Activated CD4-positive, alpha-beta memory T cell treated with anti-CD3 and anti-CD28 coated beads, Interleukin-2, amount 10 ng/mL, durations not matched to agents 7 days and 5 days (primary cell): ENCODE measurements around the gene SORCS3. TPM values are rescaled to one million over a fixed set of nuclear protein-coding genes. Genes with fewer than 3 reads are reported as not detected.

ENCODE experiments used
- CTCF ChIA-PET: fragments of 350-600 bp; sonication (Branson Sonifier 250); formaldehyde crosslinking; loops from one replicate; lab custom pipeline; 2021; ENCODE audit warnings: antibody characterized with exemption, inconsistent platforms; lab: Charles Lee
- POLR2A ChIA-PET: fragments of 350-600 bp; sonication (Branson Sonifier 250); formaldehyde crosslinking; loops from one replicate; lab custom pipeline; 2021; ENCODE audit warnings: antibody characterized with exemption; lab: Charles Lee
- DNase-seq: peaks from one replicate; pipeline ENCODE4 v3.0.0-alpha.2; 2020
- H3K27ac Mint-ChIP-seq: one replicate; pipeline ENCODE4 v1.8.0; 2021; ENCODE audit warnings: mild to moderate bottlenecking, mixed read lengths
- H3K27me3 Mint-ChIP-seq: one replicate; pipeline ENCODE4 v1.8.0; 2021; ENCODE audit warnings: mixed read lengths
- H3K36me3 Mint-ChIP-seq: one replicate; pipeline ENCODE4 v1.8.0; 2021; ENCODE audit warnings: low read depth, mixed read lengths
- H3K4me1 Mint-ChIP-seq: one replicate; pipeline ENCODE4 v1.8.0; 2021; ENCODE audit warnings: mixed read lengths
- H3K4me3 Mint-ChIP-seq: one replicate; pipeline ENCODE4 v1.8.0; 2021; ENCODE audit warnings: mild to moderate bottlenecking, mixed read lengths
- H3K9me3 Mint-ChIP-seq: one replicate; pipeline ENCODE4 v1.8.0; 2021; ENCODE audit warnings: mixed read lengths
- total RNA-seq, 2 experiments: library from RNA; stranded (reverse); gene quantifications; one replicate each; pipeline ENCODE4 v1.2.3, GENCODE V29; 2021

The SORCS3 gene
- total RNA-seq, 2 experiments from 2014 or later, result not detected

DNA sequence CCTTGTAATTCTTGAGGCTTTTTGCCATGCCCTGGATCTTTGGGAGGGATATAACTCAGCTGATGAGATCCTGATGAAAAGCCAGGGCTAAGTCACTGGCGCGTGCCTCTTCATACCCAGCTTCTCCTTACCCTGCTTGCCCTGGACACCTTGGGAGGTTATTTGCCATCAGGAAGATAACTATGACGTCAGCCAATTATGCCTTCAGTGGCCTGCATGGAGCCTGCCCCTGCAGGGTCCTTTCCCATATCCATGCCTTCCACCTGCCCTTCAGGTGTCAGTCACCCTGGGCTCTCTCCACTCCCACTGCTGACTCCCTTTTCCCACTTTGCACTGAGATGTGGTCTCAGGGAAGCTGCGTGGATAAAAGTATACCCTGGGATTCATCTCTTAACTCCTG lies 520.1 kb downstream of the SORCS3 start:
- H3K36me3 Mint-ChIP-seq, result no peaks in the 10 kb centered on the region
- CTCF ChIA-PET, result no interaction called here
- H3K27me3 Mint-ChIP-seq, result no peaks in the 10 kb centered on the region

GRCh38 chr10:105161767-105162166 lies 520.7 kb downstream of the SORCS3 start:
- ChIA-PET CTCF (no interaction called here), POLR2A (no interaction called here)
- H3K4me1 Mint-ChIP-seq, result no peaks in the 10 kb centered on the region

More for the DNA sequence above, 520.1 kb downstream of the SORCS3 start:
- H3K9me3 Mint-ChIP-seq, result no peaks in the 10 kb centered on the region
- no peak overlapping the region for H3K4me3 Mint-ChIP-seq
- POLR2A ChIA-PET, result no interaction called here
- no peak overlapping the region for H3K27ac Mint-ChIP-seq
- no peak for DNase-seq
- no peaks in the 10 kb centered on the region for H3K4me1 Mint-ChIP-seq

DNA sequence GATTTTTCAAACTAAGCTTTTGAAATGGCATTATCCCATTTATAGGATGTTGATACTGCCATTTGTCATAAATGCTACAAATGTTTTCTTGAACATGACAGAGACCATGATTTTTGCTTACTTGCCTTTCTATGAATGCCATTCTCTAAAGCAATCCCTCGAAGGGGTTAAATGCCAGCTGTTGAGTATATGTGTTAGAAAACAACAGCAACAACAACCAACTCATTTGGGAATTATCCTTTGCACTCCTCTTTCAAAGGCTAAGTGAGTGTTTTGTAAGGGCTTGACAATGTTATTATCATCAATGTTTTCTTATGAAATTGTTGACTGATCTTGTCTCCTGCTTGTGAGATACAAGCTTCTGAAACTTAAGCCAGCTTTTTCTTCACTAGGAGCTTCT lies 529.4 kb downstream of the SORCS3 start:
- Mint-ChIP-seq H3K27me3 (no peaks in the 10 kb centered on the region), H3K27ac (no peak overlapping the region), H3K36me3 (no peaks in the 10 kb centered on the region), H3K4me1 (no peaks in the 10 kb centered on the region), H3K4me3 (no peak overlapping the region), H3K9me3 (peaks cover 3% of the 10 kb centered on the region)
- ChIA-PET POLR2A (no interaction called here), CTCF (no interaction called here)
- DNase-seq, result no peak

More at GRCh38 chr10:105161767-105162166, 520.7 kb downstream of the SORCS3 start:
- no peaks in the 10 kb centered on the region for H3K9me3 Mint-ChIP-seq
- H3K36me3 Mint-ChIP-seq, result no peaks in the 10 kb centered on the region
- H3K4me3 Mint-ChIP-seq, result no peak overlapping the region
- no peaks in the 10 kb centered on the region for H3K27me3 Mint-ChIP-seq
- no peak for DNase-seq
- H3K27ac Mint-ChIP-seq, result no peak overlapping the region

- Mint-ChIP-seq H3K27ac (no peak overlapping the region), H3K27me3 (no peaks in the 10 kb centered on the region), H3K4me3 (no peak overlapping the region), H3K4me1 (no peaks in the 10 kb centered on the region), H3K36me3 (no peaks in the 10 kb centered on the region), H3K9me3 (peaks cover 3% of the 10 kb centered on the region)
- no peak for DNase-seq
- POLR2A ChIA-PET, result no interaction called here
- CTCF ChIA-PET, result no interaction called here
Observed at GRCh38 chr10:105171945-105172344, 530.9 kb downstream of the SORCS3 start.

DNA sequence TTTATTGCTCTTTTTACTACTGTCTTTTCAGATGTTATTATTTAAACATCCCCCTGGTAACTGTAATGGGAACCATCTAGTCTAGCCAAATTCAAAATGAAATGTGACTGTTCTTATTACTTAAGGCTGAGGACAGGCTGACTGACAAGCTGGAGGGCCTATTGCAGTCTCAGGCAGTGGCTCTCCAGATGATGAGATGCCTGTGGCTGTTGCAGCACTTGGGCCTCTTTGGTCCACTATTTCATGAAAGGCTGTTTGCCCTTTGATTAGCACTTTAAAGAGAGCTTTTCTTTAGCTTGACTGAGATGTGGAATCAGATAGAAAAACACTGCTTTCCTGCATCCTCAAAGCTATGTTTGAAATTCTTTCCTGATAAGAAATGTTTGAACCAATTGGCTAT lies 540.5 kb downstream of the SORCS3 start:
- ChIA-PET POLR2A (interaction anchor here (0.6 kb wide), 1 partner anchor 1206 kb away, joined by 3 read pairs; no protein-coding TSS in a partner anchor), CTCF (no interaction called here)
- DNase-seq, result no peak
- no peaks in the 10 kb centered on the region for H3K9me3 Mint-ChIP-seq
- H3K27ac Mint-ChIP-seq, result no peak overlapping the region
- no peaks in the 10 kb centered on the region for H3K36me3 Mint-ChIP-seq
- no peak overlapping the region for H3K4me3 Mint-ChIP-seq
- H3K27me3 Mint-ChIP-seq, result no peaks in the 10 kb centered on the region
- no peaks in the 10 kb centered on the region for H3K4me1 Mint-ChIP-seq

DNA sequence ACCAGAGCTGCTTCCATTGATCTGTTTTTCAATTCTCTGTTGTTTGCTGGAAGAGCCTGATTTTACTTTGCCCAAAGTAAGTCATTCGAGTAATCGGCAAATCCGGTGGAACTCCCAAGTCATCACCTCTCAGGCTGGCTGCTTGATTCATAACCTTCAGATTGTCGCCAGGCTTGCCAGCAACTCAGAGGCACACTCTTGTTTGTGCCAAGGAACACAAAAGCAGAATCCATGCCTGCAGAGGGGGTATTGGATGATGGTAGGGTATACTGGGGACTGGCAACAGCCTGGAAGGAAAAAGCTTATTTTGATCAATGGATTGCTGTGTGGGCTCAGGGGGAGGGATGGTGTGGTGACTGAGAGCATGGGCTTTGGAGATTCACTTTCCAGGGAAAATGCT lies 542.4 kb downstream of the SORCS3 start:
- Mint-ChIP-seq H3K4me1 (no peaks in the 10 kb centered on the region), H3K36me3 (no peaks in the 10 kb centered on the region), H3K27ac (no peak overlapping the region), H3K4me3 (no peak overlapping the region), H3K27me3 (no peaks in the 10 kb centered on the region), H3K9me3 (no peaks in the 10 kb centered on the region)
- ChIA-PET POLR2A (no interaction called here), CTCF (no interaction called here)
- no peak for DNase-seq

GRCh38 chr10:105185161-105185560 lies 544.1 kb downstream of the SORCS3 start:
- CTCF ChIA-PET, result no interaction called here

DNA sequence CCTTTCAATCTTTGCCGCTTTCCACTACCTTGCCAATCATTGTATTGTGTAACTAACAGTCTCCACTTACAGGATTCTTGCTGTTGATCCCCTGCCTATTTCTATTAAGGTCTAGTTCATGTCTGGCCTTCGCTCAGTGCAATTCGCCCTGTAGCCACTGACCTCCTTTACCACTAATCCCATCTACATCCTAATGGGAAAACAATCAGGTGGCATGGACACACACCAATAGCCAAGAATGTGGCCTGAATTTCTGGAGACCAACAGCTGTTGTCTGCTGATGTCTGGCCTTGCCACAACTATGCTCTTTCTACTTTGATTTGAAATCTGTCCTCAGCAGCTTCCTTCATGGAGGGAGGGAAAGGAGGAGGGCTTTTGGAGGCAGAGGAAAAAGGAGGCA lies 546.2 kb downstream of the SORCS3 start:
- H3K36me3 Mint-ChIP-seq, result no peaks in the 10 kb centered on the region
- ChIA-PET POLR2A (no interaction called here), CTCF (no interaction called here)
- H3K4me1 Mint-ChIP-seq, result no peaks in the 10 kb centered on the region
- H3K27ac Mint-ChIP-seq, result no peak overlapping the region
- DNase-seq, result no peak
- no peaks in the 10 kb centered on the region for H3K9me3 Mint-ChIP-seq
- H3K27me3 Mint-ChIP-seq, result no peaks in the 10 kb centered on the region
- H3K4me3 Mint-ChIP-seq, result no peak overlapping the region

More at GRCh38 chr10:105185161-105185560, 544.1 kb downstream of the SORCS3 start:
- H3K4me1 Mint-ChIP-seq, result no peaks in the 10 kb centered on the region
- no peak for DNase-seq
- POLR2A ChIA-PET, result no interaction called here
- H3K36me3 Mint-ChIP-seq, result no peaks in the 10 kb centered on the region
- H3K27me3 Mint-ChIP-seq, result no peaks in the 10 kb centered on the region
- H3K27ac Mint-ChIP-seq, result no peak overlapping the region
- H3K9me3 Mint-ChIP-seq, result no peaks in the 10 kb centered on the region
- no peak overlapping the region for H3K4me3 Mint-ChIP-seq

DNA sequence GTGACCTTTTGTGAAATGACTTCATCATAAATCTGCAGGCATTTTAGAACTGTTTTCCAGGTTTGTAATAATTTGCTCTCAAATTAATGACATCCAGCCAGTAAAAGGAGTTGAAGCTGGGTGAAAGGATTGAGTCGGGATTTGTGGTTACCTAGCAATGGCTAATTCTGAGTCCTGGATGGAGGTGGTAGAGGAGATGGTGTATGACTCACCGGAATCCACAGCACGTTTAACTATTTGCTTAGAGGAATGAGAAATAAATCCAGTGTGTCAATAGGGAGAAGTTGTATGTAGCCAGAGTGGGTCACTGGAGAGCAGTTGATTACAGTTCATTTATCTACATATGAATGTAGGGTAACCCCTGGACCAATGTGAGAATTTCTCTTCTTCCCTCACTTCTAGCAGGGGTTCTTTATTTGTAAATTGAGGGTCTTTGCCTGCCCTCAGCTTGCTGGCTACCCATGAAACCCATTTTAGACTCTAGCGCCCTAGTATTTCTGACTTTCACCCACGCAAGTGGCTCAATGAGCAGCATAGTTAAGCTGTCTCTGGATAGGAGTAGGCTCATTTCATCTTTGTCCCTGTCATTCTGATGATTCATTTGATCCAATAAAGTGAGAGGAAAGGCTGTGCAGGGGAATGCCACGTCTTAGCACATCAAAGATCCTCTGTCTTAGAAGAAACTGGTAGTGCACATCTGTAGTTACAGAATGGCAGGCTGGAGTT lies 547.8 kb downstream of the SORCS3 start:
- DNase-seq, result no peak
- Mint-ChIP-seq H3K4me1 (no peaks in the 10 kb centered on the region), H3K9me3 (no peaks in the 10 kb centered on the region), H3K27me3 (no peaks in the 10 kb centered on the region), H3K36me3 (no peaks in the 10 kb centered on the region), H3K27ac (no peak overlapping the region), H3K4me3 (no peak overlapping the region)
- ChIA-PET POLR2A (no interaction called here), CTCF (no interaction called here)

DNA sequence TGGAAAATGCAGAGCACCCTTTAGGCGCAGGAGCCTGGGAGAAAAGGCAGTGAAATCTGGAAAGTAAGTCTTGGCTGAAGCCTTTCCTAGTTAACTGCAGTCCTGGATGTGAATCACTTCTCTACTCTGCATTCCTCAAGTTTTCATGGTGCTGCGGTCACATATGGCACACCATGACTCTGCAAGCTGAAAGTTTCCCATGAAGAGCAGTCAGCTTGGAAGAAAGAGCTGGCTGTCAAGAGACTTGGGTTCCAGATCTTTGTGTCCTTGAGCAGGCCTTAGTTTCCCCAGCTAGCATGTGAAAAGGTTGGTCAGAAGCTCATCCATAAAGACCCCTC lies 548.3 kb downstream of the SORCS3 start:
- DNase-seq, result no peak
- H3K4me3 Mint-ChIP-seq, result no peak overlapping the region
- no peaks in the 10 kb centered on the region for H3K36me3 Mint-ChIP-seq
- H3K4me1 Mint-ChIP-seq, result no peaks in the 10 kb centered on the region
- H3K27me3 Mint-ChIP-seq, result no peaks in the 10 kb centered on the region
- H3K9me3 Mint-ChIP-seq, result no peaks in the 10 kb centered on the region
- H3K27ac Mint-ChIP-seq, result no peak overlapping the region
- POLR2A ChIA-PET, result no interaction called here
- CTCF ChIA-PET, result no interaction called here

DNA sequence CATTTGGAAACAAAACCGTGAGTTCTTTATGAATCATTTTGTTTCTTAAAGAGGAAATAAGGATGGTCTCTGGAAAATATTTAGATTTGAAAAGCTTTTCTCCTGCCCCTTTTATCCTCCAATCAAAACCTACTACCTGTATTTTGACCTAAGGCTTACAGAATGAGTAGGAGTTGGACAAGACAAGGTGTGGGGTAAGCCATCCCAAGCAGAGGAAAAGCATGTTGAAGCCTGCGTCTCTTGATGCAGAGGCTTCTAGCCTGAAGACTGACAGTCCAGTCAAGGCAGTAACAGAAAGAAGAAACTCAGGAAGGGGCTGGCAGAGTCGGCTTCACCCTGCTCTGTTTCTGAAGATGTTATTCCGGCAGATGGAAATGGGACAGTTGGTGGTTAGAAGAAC lies 551.1 kb downstream of the SORCS3 start:
- no peak for DNase-seq
- ChIA-PET POLR2A (no interaction called here), CTCF (no interaction called here)
- Mint-ChIP-seq H3K36me3 (no peaks in the 10 kb centered on the region), H3K27me3 (no peaks in the 10 kb centered on the region), H3K4me3 (no peak overlapping the region), H3K27ac (no peak overlapping the region), H3K9me3 (no peaks in the 10 kb centered on the region), H3K4me1 (no peaks in the 10 kb centered on the region)

GRCh38 chr10:105192861-105193260 lies 551.8 kb downstream of the SORCS3 start:
- no peaks in the 10 kb centered on the region for H3K9me3 Mint-ChIP-seq

DNA sequence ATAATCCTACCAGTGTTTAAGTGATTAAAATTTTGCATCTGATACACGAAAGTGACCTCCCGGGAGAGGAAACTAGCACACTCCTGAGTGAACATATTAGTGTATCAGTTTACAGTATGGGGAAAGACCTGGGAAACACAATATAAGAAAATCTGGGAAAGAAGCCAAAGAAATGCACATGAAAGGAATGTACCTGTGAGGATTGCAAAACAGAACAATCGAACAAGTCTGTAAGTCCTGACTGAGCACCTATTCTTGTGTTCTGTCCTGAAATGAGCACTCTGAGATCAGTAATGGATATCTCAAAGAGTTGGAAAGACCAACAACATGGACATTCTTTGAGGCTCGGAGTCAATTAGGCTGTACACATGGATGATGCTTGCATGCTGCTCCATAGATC lies 554.7 kb downstream of the SORCS3 start:
- no peaks in the 10 kb centered on the region for H3K27me3 Mint-ChIP-seq
- DNase-seq, result no peak
- CTCF ChIA-PET, result no interaction called here
- POLR2A ChIA-PET, result no interaction called here
- no peaks in the 10 kb centered on the region for H3K4me1 Mint-ChIP-seq
- no peaks in the 10 kb centered on the region for H3K36me3 Mint-ChIP-seq
- H3K27ac Mint-ChIP-seq, result no peak overlapping the region
- no peaks in the 10 kb centered on the region for H3K9me3 Mint-ChIP-seq
- H3K4me3 Mint-ChIP-seq, result no peak overlapping the region

More at GRCh38 chr10:105192861-105193260, 551.8 kb downstream of the SORCS3 start:
- no peaks in the 10 kb centered on the region for H3K4me1 Mint-ChIP-seq
- ChIA-PET CTCF (no interaction called here), POLR2A (no interaction called here)
- H3K36me3 Mint-ChIP-seq, result no peaks in the 10 kb centered on the region
- H3K27ac Mint-ChIP-seq, result no peak overlapping the region
- no peak for DNase-seq
- no peak overlapping the region for H3K4me3 Mint-ChIP-seq
- no peaks in the 10 kb centered on the region for H3K27me3 Mint-ChIP-seq

DNA sequence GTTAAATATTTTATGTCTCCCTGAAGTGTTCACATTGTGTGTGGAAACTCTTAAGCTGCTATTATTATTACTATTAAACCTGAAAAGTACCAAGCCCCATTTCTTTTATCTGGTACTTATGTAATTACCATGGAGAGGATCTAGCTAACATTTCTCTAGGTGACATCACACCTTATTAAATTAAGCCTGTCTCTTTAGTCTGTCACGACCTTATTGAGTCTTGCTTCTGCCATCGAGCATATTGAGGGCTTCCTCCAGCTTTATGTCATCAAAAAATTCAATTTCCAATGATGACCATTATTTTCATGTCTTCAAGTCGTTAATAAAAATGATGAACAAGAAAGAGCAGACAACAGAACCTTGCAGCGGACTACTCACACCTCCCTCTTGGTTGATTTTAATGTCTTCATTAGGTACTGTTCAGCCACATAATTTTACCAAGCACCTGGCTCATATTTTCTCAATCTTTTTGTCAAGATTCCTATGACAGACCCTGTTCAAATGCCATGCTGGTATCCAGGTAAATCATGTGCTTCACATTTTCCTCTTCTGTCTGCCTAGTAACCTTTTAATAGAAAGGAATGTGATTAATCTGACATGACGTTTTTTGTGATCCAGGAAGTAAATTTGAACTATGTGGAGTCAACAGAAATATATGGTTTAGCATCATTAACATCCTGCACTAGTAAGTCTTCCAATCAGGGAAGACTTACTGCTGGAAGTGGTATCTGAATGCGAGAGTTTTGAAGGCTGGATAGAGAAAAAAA lies 556.7 kb downstream of the SORCS3 start:
- no peaks in the 10 kb centered on the region for H3K4me1 Mint-ChIP-seq
- no peaks in the 10 kb centered on the region for H3K27me3 Mint-ChIP-seq

More for the DNA sequence above, 556.7 kb downstream of the SORCS3 start:
- ChIA-PET CTCF (no interaction called here), POLR2A (no interaction called here)
- Mint-ChIP-seq H3K27ac (no peak overlapping the region), H3K36me3 (no peaks in the 10 kb centered on the region), H3K9me3 (peaks cover 2% of the 10 kb centered on the region), H3K4me3 (no peak overlapping the region)
- DNase-seq, result no peak
